Measurements from ENCODE around the gene KCNK7.
A peak's percentile ranks its signal among the peaks of the same experiment; 100 is the strongest.

GRCh38 chr11:65571940-65572339, 23.7 kb downstream of the KCNK7 start:
- TF ChIP-seq, protein P1, sequence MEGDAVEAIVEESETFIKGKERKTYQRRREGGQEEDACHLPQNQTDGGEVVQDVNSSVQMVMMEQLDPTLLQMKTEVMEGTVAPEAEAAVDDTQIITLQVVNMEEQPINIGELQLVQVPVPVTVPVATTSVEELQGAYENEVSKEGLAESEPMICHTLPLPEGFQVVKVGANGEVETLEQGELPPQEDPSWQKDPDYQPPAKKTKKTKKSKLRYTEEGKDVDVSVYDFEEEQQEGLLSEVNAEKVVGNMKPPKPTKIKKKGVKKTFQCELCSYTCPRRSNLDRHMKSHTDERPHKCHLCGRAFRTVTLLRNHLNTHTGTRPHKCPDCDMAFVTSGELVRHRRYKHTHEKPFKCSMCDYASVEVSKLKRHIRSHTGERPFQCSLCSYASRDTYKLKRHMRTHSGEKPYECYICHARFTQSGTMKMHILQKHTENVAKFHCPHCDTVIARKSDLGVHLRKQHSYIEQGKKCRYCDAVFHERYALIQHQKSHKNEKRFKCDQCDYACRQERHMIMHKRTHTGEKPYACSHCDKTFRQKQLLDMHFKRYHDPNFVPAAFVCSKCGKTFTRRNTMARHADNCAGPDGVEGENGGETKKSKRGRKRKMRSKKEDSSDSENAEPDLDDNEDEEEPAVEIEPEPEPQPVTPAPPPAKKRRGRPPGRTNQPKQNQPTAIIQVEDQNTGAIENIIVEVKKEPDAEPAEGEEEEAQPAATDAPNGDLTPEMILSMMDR (IDR thresholded peaks at IDR 0.05), result peak in 3 of 6 experiments; percentile 39 to 49 (median 46)
- TF ChIP-seq POLR2A (IDR thresholded peaks at IDR 0.05), result no peak

All from Peyer's patch (tissue), 4 donors.